Coronary artery (tissue), 2 donors: ENCODE results near the gene COL4A1.

Experiments
- DNase-seq: peaks from one replicate; pipeline ENCODE4 v3.0.0-alpha.2; 2017; ENCODE audit warnings: low spot score
- H3K27ac ChIP-seq, 2 donors: fragments of 200-600 bp; sonication (generic); one replicate each; pipeline ENCODE4 v1.5.1; 2016 to 2019
- H3K4me3 ChIP-seq: fragments of 200-600 bp; sonication (generic); 2 replicates; pipeline ENCODE4 v1.5.1; 2016; ENCODE audit warnings: mild to moderate bottlenecking, moderate library complexity
- CTCF ChIP-seq: fragments of 200-600 bp; sonication (generic); IDR thresholded peaks from one replicate; pipeline ENCODE4 v1.5.1; 2019; ENCODE audit warnings: antibody characterized with exemption

The COL4A1 gene

GRCh38 chr13:110161112-110161882 lies 145.7 kb downstream of the COL4A1 start:
- no peak for DNase-seq
- peak overlapping the region in 1 of 2 donors; percentile 46 for H3K27ac ChIP-seq

GRCh38 chr13:110158226-110158625 lies 148.7 kb downstream of the COL4A1 start:
- DNase-seq = no peak
- no peak overlapping the region for H3K4me3 ChIP-seq
- TF ChIP-seq CTCF = no peak
- no peak overlapping the region for H3K27ac ChIP-seq

More at GRCh38 chr13:110161112-110161882, 145.7 kb downstream of the COL4A1 start:
- no peak overlapping the region for H3K4me3 ChIP-seq
- no peak for TF ChIP-seq CTCF

DNA sequence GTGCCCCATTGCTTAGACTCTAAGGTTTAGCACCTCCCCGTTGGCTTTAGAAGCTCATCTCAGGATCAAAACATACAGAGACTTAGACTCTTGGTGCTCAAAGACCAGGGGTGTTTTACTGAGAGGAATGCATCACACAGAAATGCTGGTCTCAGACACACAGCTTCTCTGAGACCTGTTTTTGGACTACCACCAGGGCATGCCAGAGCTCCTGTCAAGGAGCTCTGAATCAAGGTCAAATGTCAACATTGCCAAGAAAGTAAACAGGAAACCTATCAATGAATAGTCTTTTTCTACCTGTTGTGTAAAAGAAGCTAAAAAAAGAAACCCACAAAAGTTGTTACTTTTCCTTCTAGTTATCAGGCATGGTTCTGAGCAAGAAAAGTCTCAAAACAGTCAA lies 149.2 kb downstream of the COL4A1 start:
- TF ChIP-seq CTCF = no peak
- no peak overlapping the region for H3K4me3 ChIP-seq
- peak overlapping the region in 1 of 2 donors; percentile 58 for H3K27ac ChIP-seq
- DNase-seq = no peak

DNA sequence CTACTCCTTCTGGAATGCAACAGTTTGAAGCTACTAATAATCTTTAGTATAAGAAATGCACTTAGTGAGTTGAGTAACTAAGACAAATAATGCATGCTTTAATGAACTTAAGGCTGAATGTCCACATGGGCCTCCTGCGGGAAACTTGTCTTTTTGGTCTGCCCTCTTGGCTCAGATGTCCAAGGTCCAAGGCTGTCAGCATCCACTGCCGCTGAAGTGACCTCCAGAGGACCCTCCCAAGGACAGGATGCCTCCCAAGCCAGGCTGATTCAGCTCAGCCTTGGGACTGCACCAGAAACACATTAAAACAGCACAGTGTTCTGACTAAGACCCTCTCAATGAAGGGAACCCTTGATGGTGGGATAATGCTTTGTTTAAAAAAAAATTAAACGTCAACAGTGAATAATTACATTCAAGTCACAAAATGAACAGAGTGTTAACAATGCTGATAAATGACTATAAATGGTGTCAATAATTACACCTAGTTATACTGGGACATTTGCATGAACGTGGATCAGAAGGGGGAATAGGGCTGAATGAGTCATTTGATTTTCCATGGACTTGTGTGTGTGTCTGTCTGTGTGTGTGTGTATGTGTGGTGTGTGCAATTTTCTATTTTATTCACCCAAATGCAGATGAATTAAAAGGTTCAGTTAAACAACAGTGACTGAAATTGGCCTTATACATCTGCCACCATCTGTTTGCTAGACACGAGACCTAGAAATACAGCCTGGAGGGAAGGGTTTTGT lies 150.5 kb downstream of the COL4A1 start:
- no peak for DNase-seq
- Histone ChIP-seq H3K4me3 (no peak overlapping the region), H3K27ac (peak overlapping the region in 1 of 2 donors; percentile 58)
- TF ChIP-seq CTCF = no peak

DNA sequence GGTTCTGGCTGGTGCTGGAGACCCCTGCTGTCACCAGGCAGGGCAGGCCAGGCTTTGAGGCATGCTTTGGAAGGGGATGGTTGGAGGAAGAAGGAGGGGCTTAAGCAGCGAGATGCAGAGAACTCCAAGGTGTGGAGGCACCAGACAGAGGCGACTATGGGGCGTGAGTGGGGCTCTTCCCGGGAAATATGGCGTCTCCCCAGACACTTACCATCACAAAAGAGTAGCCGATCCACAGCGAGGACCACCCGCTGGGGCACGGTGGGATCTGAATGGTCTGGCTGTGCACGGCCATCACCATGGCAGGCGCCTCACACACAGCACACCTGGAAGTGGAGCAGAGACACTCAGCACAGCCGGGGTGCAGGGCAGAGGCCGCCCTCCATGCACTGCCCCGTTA lies 151.9 kb downstream of the COL4A1 start:
- no peak for DNase-seq
- TF ChIP-seq CTCF = no peak
- Histone ChIP-seq H3K4me3 (no peak overlapping the region), H3K27ac (no peak overlapping the region)

DNA sequence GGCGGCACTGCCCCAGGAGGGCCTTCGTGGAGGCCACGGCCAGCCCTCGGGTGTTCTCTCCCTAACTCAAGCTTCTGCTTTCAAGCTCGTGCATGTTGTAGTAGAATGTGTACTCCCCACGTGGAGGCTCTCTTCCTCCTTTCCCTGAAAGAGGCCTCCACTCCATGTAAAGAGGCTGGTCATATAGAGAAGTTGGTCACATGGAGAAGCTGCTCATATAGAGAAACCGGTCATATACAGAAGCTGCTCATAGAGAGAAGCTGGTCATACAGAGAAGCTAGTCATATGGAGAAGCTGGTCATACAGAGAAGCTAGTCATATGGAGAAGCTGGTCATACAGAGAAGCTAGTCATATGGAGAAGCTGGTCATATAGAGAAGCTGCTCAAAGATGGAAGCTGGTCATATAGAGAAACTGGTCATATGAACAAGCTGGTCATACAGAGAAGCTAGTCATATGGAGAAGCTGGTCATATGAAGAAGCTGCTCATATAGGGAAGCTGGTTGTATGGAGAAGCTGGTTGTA lies 152.5 kb downstream of the COL4A1 start:
- Histone ChIP-seq H3K4me3 (no peak overlapping the region), H3K27ac (no peak overlapping the region)
- DNase-seq = no peak
- TF ChIP-seq CTCF = no peak
